NCI-H128 (cell line): ENCODE data around the gene PANX2.

Experiments
- DNase-seq: peaks from one replicate; lab custom pipeline; 2025; ENCODE audit not compliant: unreplicated experiment; lab: John Stamatoyannopoulos, UW

PANX2 gene

GRCh38 chr22:50183141-50183971 lies 12.8 kb downstream of the PANX2 start:
- no peak for DNase-seq

- DNase-seq = no peak
Observed at GRCh38 chr22:50184004-50184901, 13.7 kb downstream of the PANX2 start.

GRCh38 chr22:50184902-50185374 lies 14.4 kb downstream of the PANX2 start:
- DNase-seq = no peak

- DNase-seq = no peak
Observed at GRCh38 chr22:50185375-50186087, 15.0 kb downstream of the PANX2 start, which contains the start of gene TRABD. Gene TRABD, plus strand, starts transcription at chr22:50185913. Its CDS starts 7,148 bp downstream, at chr22:50193061.

GRCh38 chr22:50186181-50186714 lies 15.7 kb downstream of the PANX2 start:
- DNase-seq = no peak

GRCh38 chr22:50186761-50187523 lies 16.4 kb downstream of the PANX2 start:
- DNase-seq = no peak

GRCh38 chr22:50188356-50188755 lies 17.8 kb downstream of the PANX2 start:
- no peak for DNase-seq

GRCh38 chr22:50189184-50189848 lies 18.8 kb downstream of the PANX2 start:
- DNase-seq = no peak

GRCh38 chr22:50189849-50190181 lies 19.3 kb downstream of the PANX2 start:
- DNase-seq = no peak

GRCh38 chr22:50190182-50190940 lies 19.8 kb downstream of the PANX2 start:
- DNase-seq = no peak

- DNase-seq = no peak
Observed at GRCh38 chr22:50190941-50191741, 20.6 kb downstream of the PANX2 start.

GRCh38 chr22:50192436-50193204 lies 22.1 kb downstream of the PANX2 start:
- no peak for DNase-seq

GRCh38 chr22:50193621-50194020 lies 23.1 kb downstream of the PANX2 start:
- no peak for DNase-seq

- no peak for DNase-seq
Observed at GRCh38 chr22:50194037-50194805, 23.7 kb downstream of the PANX2 start.

GRCh38 chr22:50196256-50196655 lies 25.7 kb downstream of the PANX2 start:
- no peak for DNase-seq

GRCh38 chr22:50197000-50197800 lies 26.7 kb downstream of the PANX2 start:
- no peak for DNase-seq
